ENCODE measurements around the gene RNU2-1. TPM values are rescaled to one million over a fixed set of nuclear protein-coding genes. Genes with fewer than 3 reads are reported as not detected.

Gene RNU2-1
- total and polyA plus RNA-seq, 2 of the 13 experiments (the other 11 are each of a cell fraction or from before 2014, with no cell fraction given) = not detected

GRCh38 chr17:43216762-43217613 lies 16.8 kb downstream of the RNU2-1 start (continued):
- TF ChIP-seq CAMTA2 (CRISPR knock-in tag; IDR thresholded peaks at IDR 0.05; ENCODE audit: borderline replicate concordance) (peak; percentile 29; the same call in 1 of the 2 replicates), KAT7 (CRISPR knock-in tag; IDR thresholded peaks at IDR 0.05; ENCODE audit: borderline replicate concordance) (peak; percentile 78; the same call in 1 of the 2 replicates), SCMH1 (CRISPR knock-in tag; IDR thresholded peaks at IDR 0.05; ENCODE audit: borderline replicate concordance) (no peak), PHF21A (CRISPR knock-in tag; IDR thresholded peaks at IDR 0.05) (peak; percentile 86; the same call in 1 of the 2 replicates), E2F5 (CRISPR knock-in tag; conservative IDR thresholded peaks at IDR 0.05) (no peak; the same call in 1 of the 2 replicates), ZNF468 (CRISPR knock-in tag; IDR thresholded peaks at IDR 0.05) (no peak), RFXAP (CRISPR knock-in tag; IDR thresholded peaks at IDR 0.05; ENCODE audit: borderline replicate concordance) (no peak), NPAS2 (CRISPR knock-in tag; IDR thresholded peaks at IDR 0.05; ENCODE audit: borderline replicate concordance) (no peak), ONECUT2 (CRISPR knock-in tag; IDR thresholded peaks at IDR 0.05) (no peak), BCLAF1 (IDR thresholded peaks at IDR 0.05) (no peak), PHF5A (CRISPR knock-in tag; IDR thresholded peaks at IDR 0.05; ENCODE audit: low read depth, unreplicated experiment) (peak; percentile 97), CBX5 (CRISPR knock-in tag; IDR thresholded peaks at IDR 0.05; ENCODE audit: borderline replicate concordance) (peak; percentile 39; the same call in 1 of the 2 replicates), EEA1 (CRISPR knock-in tag; IDR thresholded peaks at IDR 0.05; ENCODE audit: borderline replicate concordance) (peak; percentile 39; the same call in 1 of the 2 replicates), PAX8 (CRISPR knock-in tag; IDR thresholded peaks at IDR 0.05; ENCODE audit: borderline replicate concordance) (peak; percentile 62; the same call in 1 of the 2 replicates), SNAPC2 (CRISPR knock-in tag; IDR thresholded peaks at IDR 0.05) (peak; percentile 36; the same call in 1 of the 2 replicates), NBN (conservative IDR thresholded peaks at IDR 0.05) (no peak), ZNF574 (CRISPR knock-in tag; IDR thresholded peaks at IDR 0.05) (peak; percentile 15), ZNF121 (CRISPR knock-in tag; IDR thresholded peaks at IDR 0.05) (no peak; the same call in none of the 2 replicates), POLR2AphosphoS2 (IDR thresholded peaks at IDR 0.05; ENCODE audit: low read depth, low read length) (no peak), ZFP36L2 (CRISPR knock-in tag; IDR thresholded peaks at IDR 0.05) (no peak)
- TF ChIP-seq, protein P1, sequence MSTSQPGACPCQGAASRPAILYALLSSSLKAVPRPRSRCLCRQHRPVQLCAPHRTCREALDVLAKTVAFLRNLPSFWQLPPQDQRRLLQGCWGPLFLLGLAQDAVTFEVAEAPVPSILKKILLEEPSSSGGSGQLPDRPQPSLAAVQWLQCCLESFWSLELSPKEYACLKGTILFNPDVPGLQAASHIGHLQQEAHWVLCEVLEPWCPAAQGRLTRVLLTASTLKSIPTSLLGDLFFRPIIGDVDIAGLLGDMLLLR (CRISPR knock-in tag; IDR thresholded peaks at IDR 0.05) = peak; percentile 73; the same call in 1 of the 2 replicates
